HG03045 (cell line): ENCODE measurements around the gene SEC24D.
"Not testable (repeated sequence)": the region's sequence is repeated elsewhere in the genome, so short reads cannot be mapped to it uniquely, and the experiment has no call there.

Source experiments
- ATAC-seq: cut with Tn5 transposase; IDR thresholded peaks from one replicate; pipeline ENCODE4 v1.9.1; 2021; ENCODE audit warnings: mild to moderate bottlenecking, moderate library complexity; ENCODE audit not compliant: unreplicated experiment

Gene SEC24D

DNA sequence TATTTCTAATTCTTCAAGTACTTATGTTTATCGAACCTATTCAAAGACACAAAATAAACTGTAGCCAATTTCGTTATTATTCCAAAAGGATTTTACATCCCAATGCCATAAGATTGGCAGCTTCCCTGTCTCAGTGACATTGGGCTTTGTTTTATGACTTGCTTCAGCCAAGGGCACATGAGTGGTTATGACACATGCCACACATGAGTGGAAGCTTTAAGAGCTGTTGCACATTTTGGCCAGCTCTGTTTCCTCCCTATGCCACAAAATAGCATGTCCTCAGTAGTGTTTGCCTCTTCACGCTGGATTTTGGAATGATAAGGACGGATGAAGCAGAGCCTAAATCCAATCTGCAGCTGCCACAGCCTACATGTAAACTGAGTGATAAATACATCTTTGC lies 21.9 kb downstream of the SEC24D start:
- ATAC-seq, result no peak

DNA sequence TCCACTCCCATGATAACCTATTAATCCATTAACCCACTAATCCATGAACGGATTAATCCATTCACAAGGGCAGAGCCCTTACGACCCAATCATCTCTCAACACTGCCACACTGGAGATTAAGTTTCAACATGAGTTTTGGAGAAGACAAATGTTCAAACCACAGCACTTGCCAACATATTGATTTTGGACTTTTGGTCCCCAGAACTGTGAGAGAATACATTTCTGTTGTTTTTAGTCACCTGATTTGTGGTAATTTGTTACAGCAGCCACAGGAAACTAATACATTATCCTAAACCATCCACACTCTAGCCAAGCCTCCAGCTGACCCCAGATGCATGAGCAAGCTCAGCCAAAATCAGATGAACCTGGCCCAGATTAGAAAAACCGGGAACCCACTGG lies 22.4 kb downstream of the SEC24D start:
- ATAC-seq, result no peak

DNA sequence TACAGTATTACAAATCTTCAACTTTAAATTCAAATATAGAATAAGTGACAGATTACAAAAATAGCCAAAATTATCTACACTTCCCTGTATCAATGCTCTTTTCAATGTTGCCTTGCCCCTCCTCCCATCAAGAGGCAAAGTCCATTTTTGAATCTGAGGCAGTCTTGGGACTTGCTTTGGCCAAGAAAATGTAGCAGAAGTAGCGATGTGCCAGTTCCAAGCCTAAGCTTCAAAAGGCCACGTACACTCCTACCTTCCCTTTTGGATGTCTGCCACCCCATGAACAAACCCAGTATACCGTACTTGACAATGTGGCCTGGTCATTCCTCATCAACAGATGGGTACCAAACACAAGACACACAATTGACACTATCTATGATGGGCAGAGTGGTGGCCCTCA lies 24.1 kb downstream of the SEC24D start:
- no peak for ATAC-seq

DNA sequence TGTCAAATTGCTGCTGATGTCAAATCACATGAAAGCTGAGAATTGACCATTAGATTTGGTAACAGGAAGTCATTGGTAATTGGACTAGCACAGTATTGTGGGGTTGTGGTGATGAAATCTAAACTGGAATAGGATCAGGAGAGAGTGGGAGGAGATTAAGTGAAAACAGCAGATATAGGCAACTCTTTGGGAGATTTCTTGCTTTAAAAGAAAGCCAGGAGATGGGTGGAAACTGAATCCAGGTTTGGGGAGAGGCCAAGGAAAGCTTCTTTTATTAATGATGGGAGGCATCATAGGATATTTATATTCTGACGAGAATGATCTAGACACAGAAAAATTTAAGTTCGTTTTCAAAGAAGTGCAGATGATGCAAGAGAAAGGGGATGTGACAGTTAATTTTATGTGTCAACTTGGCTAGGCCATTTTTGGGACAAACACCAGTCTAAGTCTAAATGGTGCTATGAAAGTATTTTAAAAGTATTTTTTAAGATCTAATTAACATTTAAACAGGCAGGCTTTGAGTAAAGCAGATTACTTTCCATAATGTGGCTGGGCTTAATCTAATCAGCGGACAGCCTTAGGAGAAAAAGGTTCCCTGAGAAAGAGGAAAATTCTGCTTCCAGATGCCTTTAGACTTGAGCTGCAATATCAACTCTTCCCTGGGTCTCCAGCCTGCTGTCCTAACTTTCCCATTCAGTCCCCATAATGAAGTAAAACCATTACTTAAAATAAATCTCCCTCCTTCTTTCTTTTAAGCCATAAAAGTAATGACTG lies 24.7 kb downstream of the SEC24D start:
- ATAC-seq, result no peak

DNA sequence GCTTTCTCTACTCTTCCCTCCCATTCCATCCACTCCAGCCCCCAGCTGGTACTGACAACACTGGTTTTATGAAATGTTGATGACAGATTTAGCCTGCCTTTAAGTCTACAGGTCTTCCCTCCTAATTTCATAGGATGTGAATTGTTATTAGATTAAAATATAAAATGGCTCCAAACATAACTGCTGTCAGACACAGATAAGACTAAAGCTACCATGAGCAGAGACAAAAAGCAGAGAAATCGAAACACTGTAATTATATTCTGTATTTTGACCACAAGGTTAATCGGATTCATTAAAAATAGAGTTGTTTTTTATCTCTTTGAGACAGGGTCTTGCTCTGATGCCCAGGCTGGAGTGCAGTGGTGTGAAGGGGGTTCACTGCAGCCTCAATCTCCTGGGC lies 28.3 kb downstream of the SEC24D start:
- ATAC-seq, result no peak

DNA sequence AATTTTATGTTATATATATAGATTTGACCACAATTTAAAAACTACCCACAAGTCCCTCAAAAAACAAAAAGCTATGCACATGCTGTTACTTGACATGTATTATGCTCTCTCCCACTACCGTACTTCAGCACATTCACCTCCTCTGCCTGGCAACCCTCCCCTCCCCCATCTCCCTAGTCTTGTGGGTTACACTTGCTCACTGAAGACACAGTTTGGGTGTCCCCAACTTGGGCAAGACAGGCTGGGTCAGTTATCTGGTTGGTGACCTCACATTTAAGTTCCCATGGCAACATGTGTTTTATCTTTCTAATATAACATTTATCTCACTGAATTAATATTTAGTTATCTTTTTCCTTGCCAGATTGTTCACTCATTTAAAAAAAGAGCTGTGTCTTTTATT lies 32.7 kb downstream of the SEC24D start:
- ATAC-seq, result no peak

DNA sequence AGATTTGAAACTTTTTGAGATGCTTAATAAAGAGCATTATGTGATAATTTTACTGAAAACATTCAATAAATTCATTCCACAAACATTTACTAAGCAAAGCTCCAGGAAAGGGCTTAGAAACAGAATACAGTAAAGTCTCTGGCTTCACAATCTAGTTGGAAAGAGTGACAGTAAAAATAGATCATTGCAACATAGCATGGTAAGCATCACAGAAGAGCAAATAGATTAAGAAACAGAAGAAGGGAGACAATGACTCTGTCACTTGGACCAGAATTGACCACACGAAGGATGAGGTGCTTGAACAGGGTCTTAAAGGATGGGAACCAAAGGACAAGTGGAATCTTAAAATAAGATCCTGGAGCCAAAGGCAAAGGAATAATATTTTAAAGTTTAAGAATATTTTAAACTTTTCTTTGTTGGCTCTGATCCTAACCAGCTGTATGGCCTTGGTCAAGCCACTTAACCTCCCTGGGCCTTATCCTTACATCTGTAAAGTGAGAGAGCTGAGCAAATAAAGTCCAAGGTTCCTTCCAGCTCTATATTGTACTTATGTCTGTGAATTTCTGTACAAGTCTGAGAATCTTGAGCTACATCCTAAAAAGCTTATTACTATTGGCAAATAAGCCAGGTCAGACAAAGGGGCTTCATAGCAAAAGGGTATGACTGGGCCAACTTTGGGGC lies 33.9 kb downstream of the SEC24D start:
- ATAC-seq, result no peak

DNA sequence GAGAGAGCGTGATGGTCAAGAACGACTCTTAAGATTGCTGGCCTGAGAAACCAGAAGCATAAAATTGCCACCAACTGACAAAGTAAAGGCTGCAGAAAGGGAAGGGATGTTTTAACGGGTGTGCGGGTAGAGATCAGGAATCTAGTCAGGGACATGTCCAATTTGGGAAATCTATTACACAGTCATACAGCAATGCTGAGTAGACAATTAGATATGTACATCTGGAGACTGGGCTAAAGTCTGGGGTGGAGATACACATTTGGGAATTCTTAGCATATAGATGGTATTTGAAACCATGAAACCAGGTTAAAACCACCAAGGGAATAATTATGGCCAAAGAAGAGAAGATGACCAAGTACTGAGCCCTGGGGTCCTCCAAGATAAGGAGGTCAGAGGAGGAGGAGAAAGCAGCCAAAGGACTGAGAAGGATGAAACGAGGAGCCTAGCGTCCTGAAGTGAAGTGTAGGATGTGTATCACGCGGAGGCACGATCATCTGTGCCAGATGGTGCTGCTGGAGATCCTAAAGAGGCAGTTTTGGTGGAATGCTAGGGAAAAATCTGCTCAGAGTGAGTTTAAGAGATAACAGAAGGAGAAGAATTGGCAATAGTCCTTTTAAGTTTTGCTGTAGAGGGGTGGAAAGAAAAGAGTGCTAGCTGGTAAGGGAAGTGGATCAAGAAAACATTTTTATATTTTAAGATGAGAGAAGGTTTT lies 36.5 kb downstream of the SEC24D start:
- ATAC-seq, result no peak

DNA sequence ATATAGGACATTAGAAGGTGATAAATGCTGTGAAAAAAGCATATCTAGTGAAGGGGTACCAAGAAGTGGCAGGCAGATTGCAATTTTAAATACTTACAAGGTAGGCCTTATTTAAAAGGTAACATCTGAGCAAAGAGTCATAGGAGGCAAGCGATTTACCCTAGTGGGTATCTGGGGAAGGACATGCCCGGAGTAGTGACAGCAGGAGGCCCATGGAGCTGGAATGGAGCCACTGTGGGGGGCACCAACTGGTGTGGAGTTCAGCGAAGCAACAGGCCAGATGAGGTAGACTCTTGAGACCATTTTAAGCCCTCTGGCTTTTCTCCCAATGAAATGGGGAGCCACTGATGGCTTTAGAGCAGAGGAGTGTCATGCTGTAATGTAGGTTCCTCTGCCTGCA lies 37.3 kb downstream of the SEC24D start:
- ATAC-seq, result no peak

DNA sequence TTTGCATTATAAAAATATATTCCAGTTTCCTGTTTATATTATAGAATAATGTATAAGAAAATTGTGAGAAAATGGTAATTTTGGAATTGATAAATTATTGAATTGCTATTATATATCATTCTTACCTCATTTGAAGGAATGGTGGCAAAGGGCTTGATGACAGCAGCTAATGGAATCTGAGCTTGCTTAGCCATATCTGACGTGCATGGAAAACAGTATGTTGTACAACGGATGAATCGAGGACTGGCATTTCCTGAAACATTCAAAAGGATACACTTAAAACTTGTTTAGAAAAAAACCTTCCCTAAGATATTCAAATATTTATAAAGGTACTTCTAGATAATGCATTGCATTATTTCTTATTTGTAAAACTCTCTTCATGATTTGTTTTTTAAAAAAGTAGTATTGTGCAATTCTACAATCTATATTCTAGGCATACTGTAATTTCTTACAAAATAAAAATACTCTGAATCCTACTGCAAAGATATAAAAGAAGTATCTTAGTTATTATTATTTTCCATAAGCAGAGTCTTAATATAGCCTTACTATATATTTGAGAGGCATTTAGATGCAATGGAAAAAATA lies 38.3 kb downstream of the SEC24D start:
- no peak for ATAC-seq

DNA sequence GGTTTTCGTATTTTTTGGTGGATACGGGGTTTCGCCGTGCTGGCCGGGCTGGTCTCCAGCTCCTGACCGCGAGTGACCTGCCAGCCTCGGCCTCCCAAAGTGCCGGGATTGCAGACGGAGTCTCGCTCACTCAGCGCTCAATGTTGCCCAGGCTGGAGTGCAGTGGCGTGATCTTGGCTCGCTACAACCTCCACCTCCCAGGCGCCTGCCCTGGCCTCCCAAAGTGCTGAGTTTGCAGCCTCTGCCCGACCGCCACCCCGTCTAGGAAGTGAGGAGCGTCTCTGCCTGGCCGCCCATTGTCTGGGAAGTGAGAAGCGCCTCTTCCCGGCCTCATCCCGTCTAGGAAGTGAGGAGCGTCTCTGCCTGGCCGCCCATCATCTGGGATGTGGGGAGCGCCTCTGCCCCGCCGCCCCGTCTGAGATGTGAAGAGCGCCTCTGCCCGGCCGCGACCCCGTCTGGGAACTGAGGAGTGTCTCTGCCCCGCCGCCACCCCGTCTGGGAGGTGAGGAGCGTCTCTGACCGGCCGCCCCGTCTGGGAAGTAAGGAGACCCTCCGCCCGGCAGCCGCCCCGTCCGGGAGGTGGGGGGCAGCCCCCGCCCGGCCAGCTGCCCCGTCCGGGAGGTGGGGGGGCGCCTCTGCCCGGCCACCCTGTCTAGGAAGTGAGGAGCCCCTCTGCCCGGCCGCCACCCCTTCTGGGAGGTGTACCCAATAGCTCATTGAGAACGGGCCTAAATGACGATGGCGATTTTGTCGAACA lies 44.1 kb downstream of the SEC24D start:
- not testable (repeated sequence) for ATAC-seq

DNA sequence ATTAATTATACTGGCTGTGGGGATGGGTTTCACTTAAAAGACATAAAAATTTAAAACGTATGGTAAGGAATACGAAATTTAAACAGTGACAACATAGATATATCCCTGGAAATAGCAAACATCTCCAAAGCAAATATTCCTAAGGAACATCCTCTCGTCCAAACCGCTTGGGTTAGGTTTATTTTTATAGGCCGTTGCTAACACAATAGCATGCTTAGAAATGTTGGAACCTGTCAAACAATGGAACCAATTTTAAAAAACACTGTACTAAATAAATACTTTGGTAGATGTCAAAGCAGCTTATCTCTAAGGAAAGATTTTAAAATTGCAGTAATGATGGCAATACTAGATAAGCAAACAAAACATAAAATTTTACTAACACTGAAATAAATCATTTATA lies 45.4 kb downstream of the SEC24D start:
- no peak for ATAC-seq

DNA sequence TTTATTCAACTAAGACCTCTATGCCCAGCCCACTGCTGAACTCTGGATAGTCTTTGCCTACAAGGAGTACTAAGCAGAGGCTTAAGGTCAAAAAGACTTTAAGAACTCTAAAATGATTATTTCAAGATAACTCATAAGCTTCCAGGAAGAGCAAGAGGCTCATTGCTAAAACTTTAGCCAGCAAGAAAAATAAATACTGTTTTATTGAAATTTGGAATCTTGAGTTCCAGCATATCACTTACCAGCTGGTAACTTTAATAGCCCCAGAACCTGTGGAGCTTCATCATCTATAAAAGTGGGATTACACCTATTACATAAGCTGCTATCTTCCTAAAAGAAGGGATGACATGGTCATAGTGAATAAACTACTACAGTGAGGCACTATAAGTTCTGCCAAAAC lies 47.0 kb downstream of the SEC24D start:
- ATAC-seq, result no peak

DNA sequence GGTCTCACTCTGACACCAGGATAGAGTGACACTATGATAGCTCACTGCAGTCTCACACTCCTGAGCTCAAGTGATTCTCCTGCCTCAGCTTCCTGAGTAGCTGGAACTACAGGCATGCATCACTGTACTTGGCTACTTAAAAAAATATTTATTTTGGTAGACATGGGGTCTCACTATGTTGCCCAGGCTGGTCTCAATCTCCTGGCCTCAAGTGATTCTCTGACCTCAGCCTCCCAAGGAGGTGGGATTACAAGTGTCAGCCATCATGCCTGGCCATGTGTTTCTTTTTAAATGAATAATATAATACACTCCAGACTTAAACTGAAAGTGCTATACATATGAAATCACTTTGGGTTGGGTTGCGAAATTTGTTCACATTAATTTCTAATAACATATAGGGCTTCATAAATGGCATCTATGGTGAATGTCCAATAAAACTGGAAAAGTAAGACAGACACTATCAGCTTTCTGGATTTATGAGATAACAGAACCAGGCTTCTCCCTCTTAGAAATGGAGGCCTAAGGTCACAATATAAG lies 48.0 kb downstream of the SEC24D start:
- no peak for ATAC-seq

DNA sequence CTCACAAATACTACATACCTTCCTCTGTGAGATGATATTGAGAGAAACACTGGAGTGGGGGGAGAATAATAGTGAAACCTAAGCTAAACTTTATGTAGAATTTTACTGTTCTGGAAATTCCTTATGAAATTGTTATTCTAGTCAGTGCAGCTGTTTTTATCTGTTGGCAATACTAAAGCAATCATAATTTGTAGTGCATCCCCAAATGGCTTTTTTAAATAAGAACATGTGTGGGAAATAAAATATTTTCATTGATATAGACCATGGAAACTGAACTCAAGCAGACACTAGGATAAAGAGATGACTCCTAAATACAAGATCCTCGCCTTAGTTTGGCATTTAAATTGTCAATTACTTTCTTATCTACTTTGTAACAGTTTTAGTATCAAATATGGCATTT lies 51.1 kb downstream of the SEC24D start:
- ATAC-seq, result no peak

DNA sequence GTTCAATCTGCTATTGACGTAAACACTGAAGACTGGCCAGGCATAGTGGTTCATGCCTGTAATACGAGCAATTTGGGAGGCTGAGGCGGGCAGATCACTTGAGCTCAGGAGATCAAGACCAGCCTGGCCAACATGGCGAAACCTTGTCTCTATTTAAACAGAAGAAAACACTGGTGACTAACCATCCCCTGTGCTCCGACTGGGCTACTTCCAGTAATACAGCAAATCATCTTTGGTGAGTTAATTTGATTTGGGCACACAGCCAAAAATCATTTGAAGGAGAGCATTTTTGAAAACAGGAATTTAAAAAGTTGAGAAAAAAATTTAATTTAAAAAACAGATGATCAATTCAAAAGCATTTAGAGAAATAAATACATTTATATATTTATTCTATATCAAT lies 52.0 kb downstream of the SEC24D start:
- ATAC-seq, result no peak

DNA sequence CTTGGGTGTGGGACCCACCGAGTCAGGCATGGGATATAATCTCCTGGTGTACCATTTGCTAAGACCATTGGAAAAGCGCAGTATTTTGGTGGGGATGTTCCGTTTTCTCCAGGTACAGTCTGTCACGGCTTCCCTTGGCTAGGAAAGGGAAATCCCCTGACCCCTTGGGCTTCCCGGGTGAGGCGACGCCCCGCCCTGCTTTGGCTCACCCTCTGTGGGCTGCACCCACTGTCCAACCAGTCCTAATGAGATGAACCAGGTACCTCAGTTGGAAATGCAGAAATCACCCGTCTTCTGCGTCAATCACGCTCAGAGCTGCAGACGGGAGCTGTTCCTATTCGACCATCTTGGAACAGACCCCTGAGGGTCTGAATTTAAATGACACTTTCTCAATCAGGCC lies 53.0 kb downstream of the SEC24D start:
- ATAC-seq, result not testable (repeated sequence)

DNA sequence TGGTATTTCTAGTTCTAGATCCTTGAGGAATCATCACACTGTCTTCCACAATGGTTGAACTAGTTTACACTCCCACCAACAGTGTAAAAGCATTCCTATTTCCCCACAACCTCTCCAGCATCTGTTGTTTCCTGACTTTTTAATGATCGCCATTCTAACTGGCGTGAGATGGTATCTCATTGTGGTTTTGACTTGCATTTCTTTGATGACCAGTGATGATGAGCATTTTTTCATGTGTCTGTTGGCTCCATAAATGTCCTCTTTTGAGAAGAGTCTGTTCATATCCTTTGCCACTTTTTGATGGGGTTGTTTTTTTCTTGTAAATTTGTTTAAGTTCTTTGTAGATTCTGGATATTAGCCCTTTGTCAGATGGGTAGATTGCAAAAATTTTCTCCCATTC lies 58.3 kb downstream of the SEC24D start:
- ATAC-seq, result not testable (repeated sequence)

DNA sequence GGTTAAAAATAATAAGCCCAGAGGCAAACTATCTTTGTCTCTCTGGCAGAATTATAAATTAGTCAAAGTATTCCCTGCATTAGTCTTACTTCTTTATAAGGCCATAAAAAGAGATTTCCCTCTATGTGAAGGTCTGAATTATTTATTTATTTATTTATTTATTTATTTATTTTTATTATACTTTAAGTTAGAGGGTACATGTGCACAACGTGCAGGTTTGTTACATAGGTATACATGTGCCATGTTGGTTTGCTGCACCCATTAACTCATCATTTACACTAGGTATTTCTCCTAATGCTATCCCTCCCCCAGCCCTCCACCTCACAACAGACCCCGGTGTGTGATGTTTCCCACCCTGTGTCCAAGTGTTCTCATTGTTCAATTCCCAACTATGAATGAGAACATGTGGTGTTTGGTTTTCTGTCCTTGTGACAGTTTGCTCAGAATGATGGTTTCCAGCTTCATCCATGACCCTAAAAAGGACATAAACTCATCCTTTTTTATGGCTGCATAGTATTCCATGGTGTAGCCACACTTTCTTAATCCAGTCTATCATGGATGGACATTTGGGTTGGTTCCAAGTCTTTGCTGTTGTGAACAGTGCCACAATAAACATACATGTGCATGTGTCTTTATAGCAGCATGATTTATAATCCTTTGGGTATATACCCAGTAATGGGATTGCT lies 58.8 kb downstream of the SEC24D start:
- ATAC-seq, result not testable (repeated sequence)
